HepG2 (cell line): Measurements from ENCODE around the gene HOXD3. TPM values are rescaled to one million over a fixed set of nuclear protein-coding genes. Genes with fewer than 3 reads are reported as not detected.

Experiments used
- ATAC-seq: fragments of 200-7000 bp; cut with Tn5 transposase; 3 replicates; pipeline ENCODE4 v1.9.1; 2020; ENCODE audit warnings: mild to moderate bottlenecking, moderate library complexity
- BruUV-seq: library from RNA; stranded (reverse); fragments of 400-500 nt; replicated peaks from 2 replicates; lab custom pipeline; 2021; lab: Mats Ljungman, UMichigan
- CTCF ChIA-PET: fragments of 300-600 bp; formaldehyde crosslinking; extraction: SDS; loops from one replicate; lab custom pipeline; 2021; ENCODE audit warnings: low total read pairs, inconsistent platforms, low intra/inter-chr PET ratio; lab: Yijun Ruan, JAX
- POLR2A ChIA-PET: fragments of 350-600 bp; sonication (Branson Sonifier 250); formaldehyde crosslinking; loops from one replicate; lab custom pipeline; 2020; ENCODE audit warnings: antibody characterized with exemption, inconsistent platforms; lab: Yijun Ruan, JAX
- DNase-seq: peaks from one replicate; pipeline ENCODE4 v3.0.0-alpha.2; 2015; ENCODE audit warnings: low spot score
- FAIRE-seq: peaks from 3 replicates; lab custom pipeline; 2011; peaks lifted over from hg19 to GRCh38; lab: Jason Lieb, UNC
- H2AFZ ChIP-seq: one replicate; pipeline ENCODE4 v1.6.1; 2011; ENCODE audit warnings: low read length, inconsistent platforms
- H3K27ac ChIP-seq: fragments of 300-600 bp; 3 replicates; pipeline ENCODE4 v1.8.0; 2011; ENCODE audit warnings: mixed run types, mild to moderate bottlenecking, mixed read lengths, low read length, inconsistent platforms; ENCODE audit not compliant: insufficient read depth; ENCODE audit errors: extremely low read length
- H3K27me3 ChIP-seq, 2 experiments: fragments of 200-600 bp in 1 of 2; 2 replicates in 1 of 2; 3 replicates in 1 of 2; pipeline versions ENCODE4 v1.6.0 to v1.8.0; 2011; ENCODE audit warnings: low read length in 2 of 2, mild to moderate bottlenecking in 2 of 2, moderate library complexity in 2 of 2, inconsistent platforms in 1 of 2; ENCODE audit not compliant: insufficient read depth in 2 of 2, control insufficient read depth in 1 of 2
- H3K36me3 ChIP-seq, 2 experiments: fragments of 200-600 bp in 1 of 2; replicated peaks in 1 of 2; 2 replicates in 1 of 2; 3 replicates in 1 of 2; pipeline versions ENCODE4 v1.5.1 to v1.8.0; 2011; ENCODE audit warnings: low read length in 2 of 2, inconsistent platforms in 1 of 2; ENCODE audit not compliant: insufficient read depth in 2 of 2, control insufficient read depth in 1 of 2
- H3K4me1 ChIP-seq: 2 replicates; pipeline ENCODE4 v1.5.1; 2012; ENCODE audit warnings: low read length, inconsistent platforms; ENCODE audit not compliant: insufficient read depth
- H3K4me2 ChIP-seq: 2 replicates; pipeline ENCODE4 v1.6.0; 2011; ENCODE audit warnings: low read depth, low read length, inconsistent platforms
- H3K4me3 ChIP-seq, 3 experiments: fragments of 200-600 bp in 1 of 3; sonication (generic), shearing (Covaris generic) in 1 of 3; replicated peaks in 1 of 3; 2 replicates each; pipeline ENCODE4 v1.5.1; 2011 to 2016; ENCODE audit warnings: low read length in 3 of 3, inconsistent platforms in 2 of 3, low read depth in 2 of 3, mild to moderate bottlenecking in 2 of 3, control low read depth in 1 of 3, mixed read lengths in 1 of 3; ENCODE audit not compliant: insufficient read depth in 1 of 3
- H3K79me2 ChIP-seq: one replicate; pipeline ENCODE4 v1.6.1; 2011; ENCODE audit warnings: low read length, inconsistent platforms; ENCODE audit not compliant: insufficient read depth
- H3K9ac ChIP-seq: 2 replicates; pipeline ENCODE4 v1.6.0; 2011; ENCODE audit warnings: mild to moderate bottlenecking, low read depth, low read length, inconsistent platforms; ENCODE audit not compliant: insufficient read depth
- H3K9me3 ChIP-seq: 2 replicates; pipeline ENCODE4 v1.5.1; 2012; ENCODE audit warnings: mild to moderate bottlenecking, low read length
- H4K20me1 ChIP-seq: 2 replicates; pipeline ENCODE4 v1.6.0; 2011; ENCODE audit warnings: inconsistent platforms, mild to moderate bottlenecking, low read length, moderate library complexity; ENCODE audit not compliant: insufficient read depth
- GTF3A ChIP-seq: sonication (generic); formaldehyde crosslinking; conservative IDR thresholded peaks from 2 replicates; pipeline ENCODE4 v1.4.0; 2020; ENCODE audit warnings: mild to moderate bottlenecking, missing genetic modification reagents
- JUN ChIP-seq: sonication (generic); formaldehyde crosslinking; IDR thresholded peaks from 2 replicates; pipeline ENCODE4 v1.4.0; 2020; ENCODE audit warnings: mild to moderate bottlenecking, missing genetic modification reagents
- KDM5B ChIP-seq: sonication (generic); formaldehyde crosslinking; IDR thresholded peaks from 2 replicates; pipeline ENCODE4 v1.4.0; 2020; ENCODE audit warnings: missing genetic modification reagents, mild to moderate bottlenecking, borderline replicate concordance
- KDM6A ChIP-seq: IDR thresholded peaks from 2 replicates; pipeline ENCODE4 v1.6.1; 2016; ENCODE audit warnings: low read depth
- NFKB2 ChIP-seq: sonication (generic); formaldehyde crosslinking; IDR thresholded peaks from 2 replicates; pipeline ENCODE4 v1.4.0; 2020; ENCODE audit warnings: missing genetic modification reagents, borderline replicate concordance
- NFRKB ChIP-seq: fragments of 450-650 bp; IDR thresholded peaks from 2 replicates; pipeline ENCODE4 v1.6.1; 2017
- PHF5A ChIP-seq: IDR thresholded peaks from one replicate; pipeline ENCODE4 v1.6.1; 2018; ENCODE audit warnings: low read depth, missing genetic modification reagents; ENCODE audit not compliant: unreplicated experiment
- POLR2AphosphoS2 ChIP-seq: IDR thresholded peaks from 2 replicates; pipeline ENCODE4 v1.6.1; 2011; ENCODE audit warnings: low read depth, low read length, improper control_type of control experiment
- TEAD2 ChIP-seq: sonication (generic); formaldehyde crosslinking; IDR thresholded peaks from 2 replicates; pipeline ENCODE4 v1.9.0; 2021; ENCODE audit warnings: missing genetic modification reagents
- TGIF2 ChIP-seq: IDR thresholded peaks from 2 replicates; pipeline ENCODE4 v1.6.1; 2016; ENCODE audit warnings: control low read depth, missing compliant biosample characterization
- TSC22D2 ChIP-seq: sonication (generic); formaldehyde crosslinking; IDR thresholded peaks from 2 replicates; pipeline ENCODE4 v1.5.1; 2020; ENCODE audit warnings: missing genetic modification reagents, mild to moderate bottlenecking, borderline replicate concordance
- ZBTB42 ChIP-seq: sonication (generic); formaldehyde crosslinking; IDR thresholded peaks from 2 replicates; pipeline ENCODE4 v1.5.0; 2020; ENCODE audit warnings: mild to moderate bottlenecking, missing genetic modification reagents
- ZNF101 ChIP-seq: sonication (generic); formaldehyde crosslinking; IDR thresholded peaks from 2 replicates; pipeline ENCODE4 v1.4.0; 2020; ENCODE audit warnings: mild to moderate bottlenecking, low read depth, missing genetic modification reagents, borderline replicate concordance
- ZNF274 ChIP-seq: sonication (generic); formaldehyde crosslinking; IDR thresholded peaks from 2 replicates; pipeline ENCODE4 v1.5.1; 2020; ENCODE audit warnings: mild to moderate bottlenecking, missing genetic modification reagents
- ZNF30 ChIP-seq: sonication (generic); formaldehyde crosslinking; IDR thresholded peaks from 2 replicates; pipeline ENCODE4 v1.5.0; 2020; ENCODE audit warnings: mild to moderate bottlenecking, missing genetic modification reagents
- ZNF33B ChIP-seq: sonication (generic); formaldehyde crosslinking; IDR thresholded peaks from 2 replicates; pipeline ENCODE4 v1.5.1; 2020; ENCODE audit warnings: mild to moderate bottlenecking, missing genetic modification reagents
- ZNF546 ChIP-seq: sonication (generic); formaldehyde crosslinking; conservative IDR thresholded peaks from 2 replicates; pipeline ENCODE4 v1.8.1; 2023; ENCODE audit warnings: mild to moderate bottlenecking, missing genetic modification reagents
- ZNF550 ChIP-seq: sonication (generic); formaldehyde crosslinking; IDR thresholded peaks from 2 replicates; pipeline ENCODE4 v1.4.0; 2020; ENCODE audit warnings: mild to moderate bottlenecking, missing genetic modification reagents, borderline replicate concordance
- ZNF720 ChIP-seq: sonication (generic); formaldehyde crosslinking; IDR thresholded peaks from 2 replicates; pipeline ENCODE4 v1.4.0; 2020; ENCODE audit warnings: missing genetic modification reagents
- ZNF790 ChIP-seq: sonication (generic); formaldehyde crosslinking; IDR thresholded peaks from 2 replicates; pipeline ENCODE4 v1.8.0; 2022; ENCODE audit warnings: missing genetic modification reagents, mild to moderate bottlenecking, borderline replicate concordance
- ZNF878 ChIP-seq: sonication (generic); formaldehyde crosslinking; IDR thresholded peaks from 2 replicates; pipeline ENCODE4 v1.8.1; 2023; ENCODE audit warnings: mild to moderate bottlenecking, missing genetic modification reagents, moderate library complexity
- ZSCAN22 ChIP-seq: sonication (generic); formaldehyde crosslinking; IDR thresholded peaks from 2 replicates; pipeline ENCODE4 v1.4.0; 2020; ENCODE audit warnings: mild to moderate bottlenecking, missing genetic modification reagents
- WGBS: methylation state at CpG from one replicate; pipeline ENCODE4 v1.1.6; 2017; ENCODE audit warnings: low lambda C conversion rate; 5-methylcytosine and 5-hydroxymethylcytosine counted together
- in situ Hi-C: cut with HindIII; loops from 2 replicates; pipeline ENCODE4 v1.10.0; 2017; ENCODE audit warnings: low pct_unique_long_range_greater_than_20kb; ENCODE audit not compliant: extremely low pct_ligation_motif_present
- intact Hi-C: fragments of 100-400 bp; cut with micrococcal nuclease; formaldehyde crosslinking; loops from one replicate; pipeline ENCODE4 v1.10.0; 2022; ENCODE audit not compliant: unreplicated experiment
- polyA plus RNA-seq, 8 experiments: library from polyadenylated mRNA; depleted of rRNA in 3 of 8; stranded (reverse) in 7 of 8; unstranded in 1 of 8; fragments of >200 nt; fragmentation: Illumina TruSeq in 4 of 8; extraction: Trizol in 4 of 8; gene quantifications; 2 replicates each; pipeline versions ENCODE4 v1.2.1 to v1.2.3, GENCODE V29; 2011 to 2016; ENCODE audit warnings: low read depth in 4 of 8, missing spikeins in 1 of 8, mixed read lengths in 1 of 8; ENCODE audit not compliant: insufficient read depth in 1 of 8
- total RNA-seq, 5 experiments: library from RNA; depleted of rRNA; stranded (reverse); fragments of >200 nt; fragmentation: Illumina TruSeq; extraction: Trizol; gene quantifications; 2 replicates each; pipeline ENCODE4 v1.2.3, GENCODE V29; 2016; ENCODE audit warnings: low read depth in 1 of 5
- TF ChIP-seq, protein P1 (sequence below): sonication (generic); formaldehyde crosslinking; IDR thresholded peaks from 2 replicates; pipeline ENCODE4 v1.4.0; 2020; ENCODE audit warnings: missing genetic modification reagents

Gene HOXD3
- total and polyA plus RNA-seq, 2 of the 13 experiments (the other 11 are each of a cell fraction or from before 2014, with no cell fraction given): 0.05 to 0.09 TPM

GRCh38 chr2:176202491-176202890 is 45.4 kb downstream of the HOXD3 start (continued):
- TF ChIP-seq ZNF550 (CRISPR knock-in tag): no peak
- TF ChIP-seq PHF5A (CRISPR knock-in tag): no peak
- TF ChIP-seq TEAD2: no peak
- no peak for TF ChIP-seq ZNF101
- TF ChIP-seq NFKB2 (CRISPR knock-in tag): no peak
- TF ChIP-seq KDM6A (CRISPR knock-in tag): no peak

DNA sequence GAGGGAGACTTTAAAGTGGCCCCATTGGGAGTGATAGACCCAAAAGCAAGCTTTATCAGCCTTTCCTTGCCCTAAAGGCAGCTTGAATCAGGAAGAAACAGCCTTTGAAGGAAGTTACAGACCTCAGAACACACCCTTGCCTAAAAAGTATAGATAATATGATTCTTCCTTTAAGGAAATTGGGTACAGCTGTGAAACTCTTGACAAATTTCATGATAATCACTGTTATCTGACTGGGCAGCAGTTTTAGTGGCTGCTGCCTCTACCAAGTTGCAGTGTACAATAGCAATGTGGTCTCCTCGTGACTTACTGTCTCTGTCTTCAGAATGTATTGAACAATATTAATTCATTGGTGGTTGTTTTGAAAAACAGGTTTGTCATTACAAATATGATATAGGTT is 48.0 kb downstream of the HOXD3 start:
- Histone ChIP-seq H2AFZ (no peak overlapping the region), H3K4me1 (peaks cover 5% of the 10 kb centered on the region; the same call in 1 of the 2 replicates), H3K27me3 (peaks cover 0 to 57% of the 10 kb centered on the region in 2 experiments; a peak in 4 of 5 replicates), H3K4me2 (no peak overlapping the region), H3K4me3 (no peak overlapping the region), H3K27ac (no peak overlapping the region)
- intact Hi-C loops: no loop called here
- DNase-seq (no peak), ATAC-seq (no peak)
- 0% methylated on average over 1 of the region's 1 CpG for WGBS
- BruUV-seq: no TSS peak
- TF ChIP-seq TGIF2 (CRISPR knock-in tag) (no peak), JUN (CRISPR knock-in tag) (no peak), ZSCAN22 (CRISPR knock-in tag) (no peak), ZNF878 (CRISPR knock-in tag) (no peak), ZNF33B (CRISPR knock-in tag) (no peak), ZNF30 (CRISPR knock-in tag) (no peak), ZBTB42 (CRISPR knock-in tag) (no peak), ZNF720 (CRISPR knock-in tag) (no peak), GTF3A (no peak), ZNF546 (no peak), ZNF274 (CRISPR knock-in tag) (no peak), NFRKB (no peak), ZNF790 (CRISPR knock-in tag) (no peak), KDM5B (CRISPR knock-in tag) (no peak), POLR2AphosphoS2 (no peak), TSC22D2 (CRISPR knock-in tag) (no peak)
- TF ChIP-seq, protein P1, sequence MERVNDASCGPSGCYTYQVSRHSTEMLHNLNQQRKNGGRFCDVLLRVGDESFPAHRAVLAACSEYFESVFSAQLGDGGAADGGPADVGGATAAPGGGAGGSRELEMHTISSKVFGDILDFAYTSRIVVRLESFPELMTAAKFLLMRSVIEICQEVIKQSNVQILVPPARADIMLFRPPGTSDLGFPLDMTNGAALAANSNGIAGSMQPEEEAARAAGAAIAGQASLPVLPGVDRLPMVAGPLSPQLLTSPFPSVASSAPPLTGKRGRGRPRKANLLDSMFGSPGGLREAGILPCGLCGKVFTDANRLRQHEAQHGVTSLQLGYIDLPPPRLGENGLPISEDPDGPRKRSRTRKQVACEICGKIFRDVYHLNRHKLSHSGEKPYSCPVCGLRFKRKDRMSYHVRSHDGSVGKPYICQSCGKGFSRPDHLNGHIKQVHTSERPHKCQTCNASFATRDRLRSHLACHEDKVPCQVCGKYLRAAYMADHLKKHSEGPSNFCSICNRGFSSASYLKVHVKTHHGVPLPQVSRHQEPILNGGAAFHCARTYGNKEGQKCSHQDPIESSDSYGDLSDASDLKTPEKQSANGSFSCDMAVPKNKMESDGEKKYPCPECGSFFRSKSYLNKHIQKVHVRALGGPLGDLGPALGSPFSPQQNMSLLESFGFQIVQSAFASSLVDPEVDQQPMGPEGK: no peak
- TF ChIP-seq, all 625 proteins: peak for 0
- ChIA-PET CTCF (no interaction called here), POLR2A (no interaction called here)
- no peak for FAIRE-seq
- Histone ChIP-seq H3K9me3 (no peaks in the 10 kb centered on the region), H4K20me1 (no peaks in the 10 kb centered on the region), H3K79me2 (no peaks in the 10 kb centered on the region), H3K36me3 (no peaks in the 10 kb centered on the region), H3K9ac (no peak overlapping the region)
- in situ Hi-C loops: no loop called here
